Sigmoid colon (tissue), 3 donors: ENCODE data around the gene ZNF213.

Source experiments
- POLR2A ChIP-seq, 2 donors: fragments of 450-650 bp; IDR thresholded peaks; one replicate each; pipeline ENCODE4 v1.6.1; 2016; ENCODE audit warnings: antibody characterized with exemption in 2 of 2, mild to moderate bottlenecking in 2 of 2, moderate library complexity in 2 of 2
- TF ChIP-seq, protein P1 (sequence below), 4 experiments: fragments of 450-650 bp in 3 of 4; fragments of 200-600 bp in 1 of 4; IDR thresholded peaks; one replicate each; pipeline ENCODE4 v1.5.1; 2016 to 2019; ENCODE audit warnings: antibody characterized with exemption in 4 of 4, mild to moderate bottlenecking in 3 of 4, moderate library complexity in 2 of 4

DNA sequence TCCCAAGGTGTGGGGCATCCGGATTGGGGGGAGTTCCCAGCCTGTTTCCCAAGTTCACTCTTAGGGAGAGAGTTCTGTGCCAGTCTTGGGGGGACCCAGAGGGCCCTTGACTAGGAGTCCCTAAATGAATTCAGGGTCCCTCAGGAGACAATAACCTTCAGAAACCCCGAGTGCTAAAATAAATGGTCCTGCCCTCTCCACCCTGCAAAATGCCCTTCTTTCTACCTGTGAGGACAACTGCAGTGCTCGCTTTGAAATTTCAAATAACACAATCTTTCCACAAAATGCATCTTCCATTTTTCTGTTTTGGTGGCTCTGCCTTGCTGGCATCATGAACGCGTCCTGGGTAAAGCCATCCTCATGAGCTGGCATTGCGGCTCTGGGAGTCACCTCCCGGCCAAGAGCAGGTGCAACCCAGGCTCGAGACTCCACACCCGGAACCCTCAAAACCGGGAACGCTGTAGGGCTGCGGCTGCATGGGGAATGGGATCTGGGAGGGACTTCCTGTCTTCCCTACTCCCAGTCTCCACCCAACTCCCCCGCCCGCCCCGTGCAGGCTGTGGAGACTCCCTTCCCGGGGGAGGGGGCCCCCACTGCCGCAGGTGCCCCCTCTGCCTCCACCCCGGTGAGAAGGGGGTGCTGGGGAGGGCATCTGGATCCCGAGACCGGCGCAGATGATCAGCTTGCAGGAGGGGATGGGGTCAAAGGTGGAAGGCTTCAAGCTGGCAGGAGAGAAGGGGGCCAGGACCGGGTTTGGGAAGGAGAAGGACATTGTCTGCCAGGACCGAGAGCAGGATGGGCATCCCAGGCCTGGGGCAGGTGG, 22.6 kb upstream of the ZNF213 start, which contains the start of gene ZNF205:
- TF ChIP-seq POLR2A (IDR thresholded peaks at IDR 0.05), result no peak
- TF ChIP-seq, protein P1, sequence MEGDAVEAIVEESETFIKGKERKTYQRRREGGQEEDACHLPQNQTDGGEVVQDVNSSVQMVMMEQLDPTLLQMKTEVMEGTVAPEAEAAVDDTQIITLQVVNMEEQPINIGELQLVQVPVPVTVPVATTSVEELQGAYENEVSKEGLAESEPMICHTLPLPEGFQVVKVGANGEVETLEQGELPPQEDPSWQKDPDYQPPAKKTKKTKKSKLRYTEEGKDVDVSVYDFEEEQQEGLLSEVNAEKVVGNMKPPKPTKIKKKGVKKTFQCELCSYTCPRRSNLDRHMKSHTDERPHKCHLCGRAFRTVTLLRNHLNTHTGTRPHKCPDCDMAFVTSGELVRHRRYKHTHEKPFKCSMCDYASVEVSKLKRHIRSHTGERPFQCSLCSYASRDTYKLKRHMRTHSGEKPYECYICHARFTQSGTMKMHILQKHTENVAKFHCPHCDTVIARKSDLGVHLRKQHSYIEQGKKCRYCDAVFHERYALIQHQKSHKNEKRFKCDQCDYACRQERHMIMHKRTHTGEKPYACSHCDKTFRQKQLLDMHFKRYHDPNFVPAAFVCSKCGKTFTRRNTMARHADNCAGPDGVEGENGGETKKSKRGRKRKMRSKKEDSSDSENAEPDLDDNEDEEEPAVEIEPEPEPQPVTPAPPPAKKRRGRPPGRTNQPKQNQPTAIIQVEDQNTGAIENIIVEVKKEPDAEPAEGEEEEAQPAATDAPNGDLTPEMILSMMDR (IDR thresholded peaks at IDR 0.05), result no peak
